ENCODE measurements around the gene KCNE5. TPM values are rescaled to one million over a fixed set of nuclear protein-coding genes. Genes with fewer than 3 reads are reported as not detected.
"Not testable (repeated sequence)": the region's sequence is repeated elsewhere in the genome, so short reads cannot be mapped to it uniquely, and the experiment has no call there.

Gene KCNE5
- total RNA-seq, 1 donor from 2014 or later: not detected

DNA sequence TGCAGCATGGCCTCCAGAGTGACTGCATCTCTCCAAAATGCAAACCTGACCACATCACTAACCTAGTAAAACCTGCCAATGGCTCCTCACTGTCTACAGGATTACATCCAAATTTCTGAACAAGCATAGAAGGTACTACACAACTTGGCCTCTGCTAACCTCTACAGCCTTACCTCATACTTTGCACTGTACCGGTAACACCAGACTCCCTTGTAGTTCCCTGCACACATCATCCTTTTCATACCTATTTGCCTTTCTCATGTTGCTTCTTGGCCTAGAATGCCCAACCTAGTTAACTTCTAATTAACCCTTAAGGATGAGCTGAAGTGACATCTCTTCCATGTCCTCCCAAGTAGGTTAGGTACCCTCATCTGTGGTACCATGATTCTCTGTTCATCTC, 33.4 kb upstream of the KCNE5 start:
- no peaks in the 10 kb centered on the region for H3K27me3 ChIP-seq
- TF ChIP-seq, protein P1, sequence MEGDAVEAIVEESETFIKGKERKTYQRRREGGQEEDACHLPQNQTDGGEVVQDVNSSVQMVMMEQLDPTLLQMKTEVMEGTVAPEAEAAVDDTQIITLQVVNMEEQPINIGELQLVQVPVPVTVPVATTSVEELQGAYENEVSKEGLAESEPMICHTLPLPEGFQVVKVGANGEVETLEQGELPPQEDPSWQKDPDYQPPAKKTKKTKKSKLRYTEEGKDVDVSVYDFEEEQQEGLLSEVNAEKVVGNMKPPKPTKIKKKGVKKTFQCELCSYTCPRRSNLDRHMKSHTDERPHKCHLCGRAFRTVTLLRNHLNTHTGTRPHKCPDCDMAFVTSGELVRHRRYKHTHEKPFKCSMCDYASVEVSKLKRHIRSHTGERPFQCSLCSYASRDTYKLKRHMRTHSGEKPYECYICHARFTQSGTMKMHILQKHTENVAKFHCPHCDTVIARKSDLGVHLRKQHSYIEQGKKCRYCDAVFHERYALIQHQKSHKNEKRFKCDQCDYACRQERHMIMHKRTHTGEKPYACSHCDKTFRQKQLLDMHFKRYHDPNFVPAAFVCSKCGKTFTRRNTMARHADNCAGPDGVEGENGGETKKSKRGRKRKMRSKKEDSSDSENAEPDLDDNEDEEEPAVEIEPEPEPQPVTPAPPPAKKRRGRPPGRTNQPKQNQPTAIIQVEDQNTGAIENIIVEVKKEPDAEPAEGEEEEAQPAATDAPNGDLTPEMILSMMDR (IDR thresholded peaks at IDR 0.05): no peak
- no peaks in the 10 kb centered on the region for H3K4me1 ChIP-seq
- peaks cover 0 to 15% of the 10 kb centered on the region in 2 donors for H3K36me3 ChIP-seq
- DNase-seq (ENCODE audit: low spot score in 2 of 2): no peak
- H3K27ac ChIP-seq: no peak overlapping the region
- H3K4me3 ChIP-seq: no peak overlapping the region
- no peaks in the 10 kb centered on the region for H3K9me3 ChIP-seq
- intact Hi-C loops (cut with DNase I): no loop called here

- H3K36me3 ChIP-seq: peaks cover 0 to 11% of the 10 kb centered on the region in 2 donors
- H3K4me3 ChIP-seq; intact Hi-C loops (cut with DNase I); H3K27ac ChIP-seq; H3K9me3 ChIP-seq; H3K4me1 ChIP-seq; H3K27me3 ChIP-seq; DNase-seq (ENCODE audit: low spot score in 2 of 2): not testable (repeated sequence)
Measured at GRCh38 chrX:109657364-109657763, 32.4 kb upstream of the KCNE5 start.

DNA sequence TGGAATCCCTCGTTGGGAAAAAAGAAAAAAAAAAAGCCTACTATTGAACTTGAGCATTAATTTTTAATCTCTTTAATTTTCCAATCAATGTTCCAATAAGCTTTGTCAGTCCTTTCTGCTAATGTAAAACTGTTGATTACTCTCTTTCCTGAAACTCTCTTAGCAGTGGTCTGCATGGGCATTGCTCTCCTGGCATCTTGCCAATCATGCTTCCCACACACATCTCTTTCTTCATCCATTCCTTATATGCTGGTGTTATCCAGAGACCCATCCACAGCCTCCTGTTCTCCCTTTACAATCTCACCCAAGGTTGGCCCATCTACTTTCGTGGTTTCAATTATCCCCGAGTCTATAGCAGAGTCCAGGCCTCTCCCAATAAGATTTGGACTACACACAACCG, 31.8 kb upstream of the KCNE5 start:
- H3K27ac ChIP-seq: no peak overlapping the region
- no peak for DNase-seq (ENCODE audit: low spot score in 2 of 2)
- peaks cover 0 to 10% of the 10 kb centered on the region in 2 donors for H3K36me3 ChIP-seq
- intact Hi-C loops (cut with DNase I): no loop called here
- H3K9me3 ChIP-seq: no peaks in the 10 kb centered on the region
- H3K27me3 ChIP-seq: no peaks in the 10 kb centered on the region
- no peaks in the 10 kb centered on the region for H3K4me1 ChIP-seq
- TF ChIP-seq, protein P1 (IDR thresholded peaks at IDR 0.05): no peak
- H3K4me3 ChIP-seq: no peak overlapping the region

- Histone ChIP-seq H3K9me3 (no peaks in the 10 kb centered on the region), H3K4me1 (no peaks in the 10 kb centered on the region), H3K27me3 (no peaks in the 10 kb centered on the region), H3K4me3 (no peak overlapping the region), H3K27ac (no peak overlapping the region), H3K36me3 (peaks cover 0 to 10% of the 10 kb centered on the region in 2 donors)
- DNase-seq (ENCODE audit: low spot score in 2 of 2): no peak
- TF ChIP-seq, protein P1 (IDR thresholded peaks at IDR 0.05): no peak
- intact Hi-C loops (cut with DNase I): no loop called here
Measured at GRCh38 chrX:109655502-109656201, 30.7 kb upstream of the KCNE5 start.

DNA sequence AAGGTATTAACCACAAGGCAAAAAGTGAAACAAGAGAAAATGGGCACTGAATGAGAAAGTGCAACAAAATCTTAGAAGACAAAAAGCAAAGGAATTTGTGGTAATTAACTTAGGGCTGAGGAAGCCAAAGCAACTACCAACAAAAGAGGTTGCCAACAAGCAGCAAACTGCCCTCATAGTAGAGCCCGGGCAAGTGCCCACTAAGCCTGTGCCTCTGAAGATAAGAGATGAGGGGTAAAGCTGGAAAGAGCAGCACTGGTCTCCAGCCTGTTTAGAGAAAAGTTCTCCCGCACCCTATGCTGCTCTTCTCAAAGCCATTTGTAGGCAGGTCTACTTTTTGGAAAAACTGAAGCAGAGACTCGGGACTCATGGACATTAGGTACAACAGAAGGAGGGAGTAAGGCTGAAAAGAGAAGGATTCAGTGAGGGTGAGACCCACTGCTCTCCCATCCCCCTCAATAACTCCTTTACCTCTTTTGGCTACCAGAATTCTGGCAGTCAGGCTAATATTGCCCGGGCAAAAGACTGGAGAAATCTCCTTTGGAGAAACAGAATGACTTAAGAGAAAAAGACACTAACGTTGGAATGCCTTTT, 29.6 kb upstream of the KCNE5 start:
- peaks cover 0 to 10% of the 10 kb centered on the region in 2 donors for H3K36me3 ChIP-seq
- no peak overlapping the region for H3K27ac ChIP-seq
- no peak for DNase-seq (ENCODE audit: low spot score in 2 of 2)
- no peaks in the 10 kb centered on the region for H3K4me1 ChIP-seq
- TF ChIP-seq, protein P1 (IDR thresholded peaks at IDR 0.05): no peak
- intact Hi-C loops (cut with DNase I): no loop called here
- H3K4me3 ChIP-seq: no peak overlapping the region
- H3K9me3 ChIP-seq: no peaks in the 10 kb centered on the region
- H3K27me3 ChIP-seq: no peaks in the 10 kb centered on the region

GRCh38 chrX:109644671-109645070, 19.7 kb upstream of the KCNE5 start:
- H3K27me3 ChIP-seq; H3K4me3 ChIP-seq; H3K27ac ChIP-seq; DNase-seq (ENCODE audit: low spot score in 2 of 2); intact Hi-C loops (cut with DNase I); H3K36me3 ChIP-seq; H3K4me1 ChIP-seq; H3K9me3 ChIP-seq: not testable (repeated sequence)

Data from ascending aorta (tissue), 2 donors.